ENCODE results near the gene CHRD. TPM values are rescaled to one million over a fixed set of nuclear protein-coding genes. Genes with fewer than 3 reads are reported as not detected.
A peak's percentile ranks its signal among the peaks of the same experiment; 100 is the strongest.

Gene CHRD
- total and polyA plus RNA-seq, 2 donors: 0.24 to 2.5 TPM

DNA sequence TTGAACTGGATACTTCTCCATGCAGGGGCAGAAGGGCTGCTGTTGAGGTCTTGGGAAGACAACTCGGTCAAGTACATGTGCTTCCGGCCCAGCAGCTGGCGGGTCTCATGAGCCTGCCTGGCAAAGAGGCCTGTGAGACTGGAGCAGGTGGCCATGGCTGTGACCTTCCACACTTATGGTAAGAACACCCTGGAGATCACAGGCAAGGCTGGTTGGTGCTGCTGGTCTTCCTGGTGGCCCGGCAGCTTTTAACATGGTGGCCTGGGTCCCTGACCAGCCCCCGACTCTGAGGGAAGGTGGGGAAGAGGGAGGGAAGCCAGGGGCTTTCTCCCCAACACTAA, 15.4 kb downstream of the CHRD start:
- Histone ChIP-seq H3K27me3 (ENCODE audit: control insufficient read depth in 2 of 2, insufficient read depth in 1 of 2, low read length in 1 of 2) (peaks cover 0 to 26% of the 10 kb centered on the region in 2 donors), H3K4me1 (ENCODE audit: control insufficient read depth in 2 of 2, insufficient read depth in 2 of 2, low read length in 2 of 2) (no peaks in the 10 kb centered on the region), H3K27ac (ENCODE audit: low read depth in 1 of 2, low read length in 1 of 2) (no peak overlapping the region), H3K4me3 (ENCODE audit: low read length in 2 of 2) (no peak overlapping the region), H3K36me3 (ENCODE audit: control insufficient read depth in 2 of 2, insufficient read depth in 2 of 2, low read length in 1 of 2) (no peaks in the 10 kb centered on the region), H3K9me3 (ENCODE audit: control insufficient read depth in 2 of 2, insufficient read depth in 1 of 2, low read length in 1 of 2) (no peaks in the 10 kb centered on the region)
- WGBS: 97% methylated on average over 5 of the region's 5 CpGs
- DNase-seq (ENCODE audit: low read depth in 6 of 9, low spot score in 9 of 9): no peak

- no peaks in the 10 kb centered on the region for H3K9me3 ChIP-seq (ENCODE audit: control insufficient read depth in 2 of 2, insufficient read depth in 1 of 2, low read length in 1 of 2)
- no peak overlapping the region for H3K27ac ChIP-seq (ENCODE audit: low read depth in 1 of 2, low read length in 1 of 2)
- H3K36me3 ChIP-seq (ENCODE audit: control insufficient read depth in 2 of 2, insufficient read depth in 2 of 2, low read length in 1 of 2): no peaks in the 10 kb centered on the region
- no peak for DNase-seq (ENCODE audit: low read depth in 6 of 9, low spot score in 9 of 9)
- no peak overlapping the region for H3K4me3 ChIP-seq (ENCODE audit: low read length in 2 of 2)
- peaks cover 0 to 34% of the 10 kb centered on the region in 2 donors for H3K27me3 ChIP-seq (ENCODE audit: control insufficient read depth in 2 of 2, insufficient read depth in 1 of 2, low read length in 1 of 2)
- H3K4me1 ChIP-seq (ENCODE audit: control insufficient read depth in 2 of 2, insufficient read depth in 2 of 2, low read length in 2 of 2): no peaks in the 10 kb centered on the region
- WGBS: 71% methylated on average over 9 of the region's 9 CpGs
Observed at GRCh38 chr3:184399410-184399809, 19.6 kb downstream of the CHRD start.

DNA sequence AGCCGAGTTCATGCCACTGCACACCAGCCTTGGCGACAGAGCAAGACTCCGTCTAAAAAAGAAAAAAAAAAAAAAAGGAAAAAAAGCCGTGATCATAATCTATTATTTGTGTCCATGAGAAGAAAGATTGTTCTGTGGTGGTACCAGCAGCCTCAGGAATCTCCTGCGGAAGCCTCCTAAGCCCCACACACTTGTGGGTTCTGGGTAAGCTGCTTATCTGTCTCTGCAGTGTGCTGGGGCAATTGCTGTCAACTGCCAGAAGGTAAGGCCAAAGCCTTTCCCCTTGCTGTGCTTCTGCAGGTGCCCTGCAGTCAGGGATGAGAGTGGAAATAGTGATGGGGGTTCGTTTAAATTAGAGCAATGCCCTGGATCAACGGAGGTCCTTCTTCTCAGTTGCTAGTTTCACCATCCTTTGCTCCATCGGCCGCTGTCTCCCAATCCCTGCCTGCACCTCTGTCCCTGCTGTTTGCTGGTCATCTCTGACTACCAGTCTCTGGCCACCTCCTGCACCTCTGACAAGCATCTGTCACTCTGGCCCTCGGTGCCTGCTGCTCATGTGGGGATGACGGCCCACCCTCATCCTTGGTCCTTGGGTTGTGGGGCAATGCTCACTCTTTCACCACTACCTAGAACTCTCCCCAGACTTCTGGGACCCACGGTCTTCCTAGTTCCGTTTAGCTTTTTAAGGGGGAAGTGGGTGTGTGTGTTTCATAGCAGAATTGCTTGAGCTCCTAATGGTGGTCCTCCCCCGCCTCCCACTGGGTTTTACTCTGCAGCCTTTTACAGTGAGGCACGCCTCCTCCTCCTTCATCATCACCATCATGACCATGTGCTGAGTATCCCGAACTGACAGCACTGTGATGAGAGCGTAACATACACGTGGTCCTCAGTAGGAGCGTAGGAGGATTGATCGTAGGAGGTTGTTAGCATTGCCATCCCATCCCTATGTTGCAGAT, 25.5 kb downstream of the CHRD start:
- Histone ChIP-seq H3K9me3 (ENCODE audit: control insufficient read depth in 2 of 2, insufficient read depth in 1 of 2, low read length in 1 of 2) (no peaks in the 10 kb centered on the region), H3K4me3 (ENCODE audit: low read length in 2 of 2) (no peak overlapping the region), H3K36me3 (ENCODE audit: control insufficient read depth in 2 of 2, insufficient read depth in 2 of 2, low read length in 1 of 2) (no peaks in the 10 kb centered on the region), H3K27ac (ENCODE audit: low read depth in 1 of 2, low read length in 1 of 2) (no peak overlapping the region), H3K4me1 (ENCODE audit: control insufficient read depth in 2 of 2, insufficient read depth in 2 of 2, low read length in 2 of 2) (no peaks in the 10 kb centered on the region), H3K27me3 (ENCODE audit: control insufficient read depth in 2 of 2, insufficient read depth in 1 of 2, low read length in 1 of 2) (peaks cover 0 to 15% of the 10 kb centered on the region in 2 donors)
- DNase-seq (ENCODE audit: low read depth in 6 of 9, low spot score in 9 of 9): no peak
- WGBS: 78% methylated on average over 20 of the region's 20 CpGs

DNA sequence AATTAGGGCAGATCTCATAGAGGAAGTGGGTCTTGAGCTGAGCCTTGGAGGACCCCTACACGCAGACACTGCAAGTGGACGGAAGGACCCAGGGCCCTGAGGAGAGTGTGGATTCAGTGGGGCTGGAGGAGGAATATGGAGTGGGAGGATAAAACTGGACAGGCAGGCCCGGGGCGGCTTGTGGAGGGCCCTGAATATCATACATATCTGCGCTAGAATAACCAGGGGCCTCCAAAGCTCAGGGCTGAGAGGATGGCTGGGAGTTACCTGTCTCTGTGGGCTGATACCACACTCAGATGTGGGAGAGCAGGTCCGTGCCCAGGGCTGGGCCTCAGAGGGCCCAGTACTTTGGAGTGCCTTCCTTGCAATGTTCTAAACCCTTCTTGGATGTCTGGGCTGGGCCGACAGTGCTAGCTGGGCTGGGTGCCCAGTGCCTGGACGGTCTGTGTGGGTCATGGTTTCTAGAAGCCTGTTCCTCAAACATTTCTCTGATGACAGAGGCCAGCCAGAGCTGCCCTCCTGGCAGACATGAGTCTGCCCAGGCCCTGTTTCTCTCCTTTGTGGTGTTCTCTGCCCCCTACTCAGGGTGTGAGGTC, 29.6 kb downstream of the CHRD start:
- WGBS: 96% methylated on average over 8 of the region's 8 CpGs
- DNase-seq (ENCODE audit: low read depth in 6 of 9, low spot score in 9 of 9): no peak

GRCh38 chr3:184409946-184410500, 30.2 kb downstream of the CHRD start:
- 85% methylated on average over 12 of the region's 12 CpGs for WGBS

More for the DNA sequence above, 29.6 kb downstream of the CHRD start:
- H3K36me3 ChIP-seq (ENCODE audit: control insufficient read depth in 2 of 2, insufficient read depth in 2 of 2, low read length in 1 of 2): no peaks in the 10 kb centered on the region
- no peaks in the 10 kb centered on the region for H3K4me1 ChIP-seq (ENCODE audit: control insufficient read depth in 2 of 2, insufficient read depth in 2 of 2, low read length in 2 of 2)
- H3K4me3 ChIP-seq (ENCODE audit: low read length in 2 of 2): no peak overlapping the region
- no peak overlapping the region for H3K27ac ChIP-seq (ENCODE audit: low read depth in 1 of 2, low read length in 1 of 2)
- H3K9me3 ChIP-seq (ENCODE audit: control insufficient read depth in 2 of 2, insufficient read depth in 1 of 2, low read length in 1 of 2): no peaks in the 10 kb centered on the region
- no peaks in the 10 kb centered on the region for H3K27me3 ChIP-seq (ENCODE audit: control insufficient read depth in 2 of 2, insufficient read depth in 1 of 2, low read length in 1 of 2)

GRCh38 chr3:184414418-184415202, 34.8 kb downstream of the CHRD start:
- DNase-seq (ENCODE audit: low read depth in 6 of 9, low spot score in 9 of 9): no peak
- Histone ChIP-seq H3K27ac (ENCODE audit: low read depth in 1 of 2, low read length in 1 of 2) (no peak overlapping the region), H3K4me3 (ENCODE audit: low read length in 2 of 2) (no peak overlapping the region), H3K36me3 (ENCODE audit: control insufficient read depth in 2 of 2, insufficient read depth in 2 of 2, low read length in 1 of 2) (no peaks in the 10 kb centered on the region), H3K27me3 (ENCODE audit: control insufficient read depth in 2 of 2, insufficient read depth in 1 of 2, low read length in 1 of 2) (no peaks in the 10 kb centered on the region), H3K4me1 (ENCODE audit: control insufficient read depth in 2 of 2, insufficient read depth in 2 of 2, low read length in 2 of 2) (no peaks in the 10 kb centered on the region), H3K9me3 (ENCODE audit: control insufficient read depth in 2 of 2, insufficient read depth in 1 of 2, low read length in 1 of 2) (no peaks in the 10 kb centered on the region)
- WGBS: 98% methylated on average over 16 of the region's 16 CpGs

More at GRCh38 chr3:184409946-184410500, 30.2 kb downstream of the CHRD start:
- Histone ChIP-seq H3K27me3 (ENCODE audit: control insufficient read depth in 2 of 2, insufficient read depth in 1 of 2, low read length in 1 of 2) (no peaks in the 10 kb centered on the region), H3K4me1 (ENCODE audit: control insufficient read depth in 2 of 2, insufficient read depth in 2 of 2, low read length in 2 of 2) (no peaks in the 10 kb centered on the region), H3K9me3 (ENCODE audit: control insufficient read depth in 2 of 2, insufficient read depth in 1 of 2, low read length in 1 of 2) (no peaks in the 10 kb centered on the region), H3K36me3 (ENCODE audit: control insufficient read depth in 2 of 2, insufficient read depth in 2 of 2, low read length in 1 of 2) (no peaks in the 10 kb centered on the region), H3K27ac (ENCODE audit: low read depth in 1 of 2, low read length in 1 of 2) (no peak overlapping the region), H3K4me3 (ENCODE audit: low read length in 2 of 2) (no peak overlapping the region)
- DNase-seq (ENCODE audit: low read depth in 6 of 9, low spot score in 9 of 9): no peak

DNA sequence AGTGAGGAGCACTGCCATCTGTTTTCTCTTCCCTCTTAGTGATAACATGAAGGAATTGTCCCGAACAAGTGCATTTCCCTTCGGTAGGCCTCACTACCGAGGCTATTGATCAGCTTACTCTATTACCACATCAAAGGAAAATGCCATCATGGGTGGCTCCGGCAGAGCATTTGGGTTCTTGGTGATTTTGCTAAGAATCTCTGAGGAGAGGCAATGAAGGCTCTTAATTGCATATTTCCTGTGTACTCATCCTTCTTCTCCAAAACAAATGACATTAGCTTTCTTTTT, 35.3 kb downstream of the CHRD start:
- 92% methylated on average over 4 of the region's 4 CpGs for WGBS
- Histone ChIP-seq H3K36me3 (ENCODE audit: control insufficient read depth in 2 of 2, insufficient read depth in 2 of 2, low read length in 1 of 2) (no peaks in the 10 kb centered on the region), H3K4me3 (ENCODE audit: low read length in 2 of 2) (no peak overlapping the region), H3K4me1 (ENCODE audit: control insufficient read depth in 2 of 2, insufficient read depth in 2 of 2, low read length in 2 of 2) (no peaks in the 10 kb centered on the region), H3K27ac (ENCODE audit: low read depth in 1 of 2, low read length in 1 of 2) (no peak overlapping the region), H3K27me3 (ENCODE audit: control insufficient read depth in 2 of 2, insufficient read depth in 1 of 2, low read length in 1 of 2) (no peaks in the 10 kb centered on the region), H3K9me3 (ENCODE audit: control insufficient read depth in 2 of 2, insufficient read depth in 1 of 2, low read length in 1 of 2) (no peaks in the 10 kb centered on the region)
- DNase-seq (ENCODE audit: low read depth in 6 of 9, low spot score in 9 of 9): no peak

DNA sequence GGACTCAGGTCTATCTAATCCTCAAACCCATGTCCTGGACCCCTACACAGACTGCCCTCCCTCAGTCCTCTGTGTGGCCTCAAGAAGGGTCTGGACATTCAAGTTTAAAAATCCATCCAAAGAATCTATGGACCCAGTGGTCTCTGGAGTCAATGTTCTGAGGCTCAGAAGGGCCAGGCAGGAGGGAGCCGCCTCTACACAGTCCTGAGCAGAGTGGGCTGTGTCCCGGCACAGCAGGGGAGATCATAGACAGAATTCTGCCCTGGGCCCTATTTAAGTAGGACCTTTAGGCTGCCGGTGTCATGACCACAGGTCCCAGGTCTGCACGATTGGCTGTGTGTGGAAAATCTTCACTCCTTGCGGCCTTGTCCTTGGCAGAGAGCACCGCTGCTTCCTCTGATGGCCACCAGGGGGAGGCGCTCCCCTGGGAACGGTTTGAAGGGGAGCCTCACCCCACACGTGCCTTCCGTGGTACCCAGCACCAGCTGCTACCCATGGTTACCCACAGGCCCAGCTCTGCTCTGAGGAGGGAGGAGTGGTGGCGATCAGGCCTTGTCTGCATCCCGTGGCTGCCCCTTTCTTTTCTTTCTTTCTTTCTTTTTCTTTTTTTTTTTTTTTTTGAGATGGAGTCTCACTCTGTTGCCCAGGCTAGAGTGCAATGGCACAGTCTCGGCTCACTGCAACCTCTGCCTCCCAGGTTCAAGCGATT, 37.9 kb downstream of the CHRD start:
- H3K27me3 ChIP-seq (ENCODE audit: control insufficient read depth in 2 of 2, insufficient read depth in 1 of 2, low read length in 1 of 2): no peaks in the 10 kb centered on the region
- no peak overlapping the region for H3K27ac ChIP-seq (ENCODE audit: low read depth in 1 of 2, low read length in 1 of 2)
- peak; percentile 27 to 75 (median 40) for DNase-seq (ENCODE audit: low read depth in 6 of 9, low spot score in 9 of 9)
- H3K36me3 ChIP-seq (ENCODE audit: control insufficient read depth in 2 of 2, insufficient read depth in 2 of 2, low read length in 1 of 2): no peaks in the 10 kb centered on the region
- no peaks in the 10 kb centered on the region for H3K9me3 ChIP-seq (ENCODE audit: control insufficient read depth in 2 of 2, insufficient read depth in 1 of 2, low read length in 1 of 2)
- no peak overlapping the region for H3K4me3 ChIP-seq (ENCODE audit: low read length in 2 of 2)
- H3K4me1 ChIP-seq (ENCODE audit: control insufficient read depth in 2 of 2, insufficient read depth in 2 of 2, low read length in 2 of 2): no peaks in the 10 kb centered on the region
- WGBS: 34% methylated on average over 14 of the region's 14 CpGs
